HG02884 (cell line): ENCODE data around the gene FYCO1.
"Not testable (repeated sequence)": the region's sequence is repeated elsewhere in the genome, so short reads cannot be mapped to it uniquely, and the experiment has no call there.

Experiments
- ATAC-seq: cut with Tn5 transposase; IDR thresholded peaks from one replicate; pipeline ENCODE4 v1.9.1; 2021; ENCODE audit warnings: mild to moderate bottlenecking, moderate library complexity; ENCODE audit not compliant: unreplicated experiment

FYCO1 gene

DNA sequence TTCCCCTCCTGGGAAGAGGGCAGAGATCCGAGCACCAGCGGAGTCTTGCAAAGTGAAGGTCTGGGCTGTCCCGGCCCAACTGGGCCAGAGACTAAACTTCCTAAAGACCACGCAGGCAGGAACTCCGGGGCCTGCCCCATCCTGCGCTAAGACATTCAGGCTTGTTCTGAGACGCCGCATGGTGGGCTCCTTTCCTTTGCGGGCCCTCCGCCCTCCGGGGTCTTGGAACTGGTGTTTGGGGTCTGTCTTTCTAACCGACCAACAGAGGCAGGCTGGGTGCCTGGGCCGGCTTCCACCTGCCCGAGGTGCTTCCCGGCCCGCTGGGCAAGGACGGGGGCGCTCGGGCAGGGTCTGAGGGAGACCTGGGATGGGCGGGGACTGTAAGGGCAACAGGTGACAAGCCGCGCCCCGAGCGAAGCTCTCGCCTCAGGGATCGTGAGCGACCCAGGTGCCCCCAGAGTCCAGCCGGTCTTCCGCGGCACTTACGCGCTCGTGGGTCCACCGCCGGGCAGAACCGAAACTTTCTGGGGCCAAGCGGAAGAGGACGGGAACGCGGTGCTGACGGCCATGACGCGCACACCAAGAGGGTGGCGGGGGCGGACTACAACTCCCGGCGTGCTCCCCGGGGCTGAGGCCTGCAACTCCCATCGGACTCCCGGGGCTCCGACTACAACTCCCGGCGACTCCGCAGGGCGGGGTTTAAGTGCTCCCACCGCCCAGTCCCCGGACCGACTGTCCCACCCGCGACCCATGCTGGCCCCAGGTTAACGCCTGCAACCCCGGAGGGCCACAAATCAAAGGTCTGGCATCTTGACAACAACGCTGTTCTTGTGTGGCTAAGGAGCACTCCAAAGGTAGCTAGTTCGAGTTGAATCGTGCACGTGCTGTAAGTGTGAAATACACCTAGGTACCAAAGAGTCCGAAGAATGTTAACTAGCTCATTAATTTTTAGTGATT is at the start of gene FYCO1:
Gene FYCO1 (minus strand): TSS at position 589 of the 957 bp plus-strand sequence. CDS start 10,914 bp downstream, outside the sequence.
- ATAC-seq, result peak; percentile 86

DNA sequence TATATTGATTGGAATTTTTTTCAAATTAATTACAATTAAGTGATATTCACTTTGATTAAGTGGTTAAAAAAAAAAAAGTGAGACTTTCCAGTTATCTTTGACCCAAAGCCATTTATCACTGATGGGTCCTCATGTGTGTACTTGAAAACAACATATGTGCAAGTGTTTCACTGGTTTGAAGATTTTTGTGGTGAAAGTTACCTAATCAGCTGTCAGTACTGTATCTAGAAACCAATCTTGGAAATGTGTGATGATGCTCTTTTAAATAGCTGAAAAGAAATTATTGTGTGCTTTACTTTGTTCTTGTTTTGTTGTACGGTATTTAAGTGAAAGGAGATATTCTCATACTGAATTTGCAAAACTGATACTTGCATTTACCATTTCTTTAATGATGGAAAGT is 43.3 kb upstream of the FYCO1 start:
- ATAC-seq, result no peak

DNA sequence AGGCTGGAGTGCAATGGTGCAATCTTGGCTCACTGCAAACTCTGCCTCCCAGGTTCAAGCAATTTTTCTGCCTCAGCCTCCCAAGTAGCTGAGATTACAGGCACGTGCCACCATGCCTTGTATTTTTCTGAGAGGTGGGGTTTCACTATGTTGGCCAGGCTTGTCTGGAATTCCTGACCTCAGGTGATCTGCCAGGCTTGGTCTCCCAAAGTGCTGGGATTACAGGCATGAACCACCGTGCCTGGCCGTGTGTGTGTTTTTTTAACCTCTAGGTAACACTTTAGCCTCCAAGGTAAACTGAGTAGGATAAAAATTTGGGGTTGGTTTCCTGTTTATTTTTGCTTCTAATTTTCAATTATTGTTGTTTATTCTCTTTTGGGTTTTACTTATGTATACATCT is 42.4 kb upstream of the FYCO1 start:
- ATAC-seq, result not testable (repeated sequence)

DNA sequence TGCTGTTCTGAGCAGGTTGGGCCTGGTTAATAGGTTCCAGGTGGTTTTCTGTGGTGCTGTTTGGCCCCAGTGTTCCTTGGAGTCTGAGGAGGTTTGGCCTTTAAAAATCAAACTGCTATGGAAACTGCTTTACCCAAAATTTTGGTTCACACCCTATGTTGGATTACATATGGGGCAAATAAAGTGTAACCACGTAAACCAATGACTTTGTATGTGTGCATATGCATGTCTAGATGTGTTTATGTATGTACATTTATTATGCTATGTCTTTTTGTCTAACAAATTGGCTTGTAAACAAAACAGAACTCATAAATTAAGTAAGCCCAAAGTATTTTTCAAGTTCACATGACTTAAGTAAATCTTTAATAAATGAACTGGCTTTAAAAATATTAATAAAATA is 40.6 kb upstream of the FYCO1 start:
- ATAC-seq, result no peak

DNA sequence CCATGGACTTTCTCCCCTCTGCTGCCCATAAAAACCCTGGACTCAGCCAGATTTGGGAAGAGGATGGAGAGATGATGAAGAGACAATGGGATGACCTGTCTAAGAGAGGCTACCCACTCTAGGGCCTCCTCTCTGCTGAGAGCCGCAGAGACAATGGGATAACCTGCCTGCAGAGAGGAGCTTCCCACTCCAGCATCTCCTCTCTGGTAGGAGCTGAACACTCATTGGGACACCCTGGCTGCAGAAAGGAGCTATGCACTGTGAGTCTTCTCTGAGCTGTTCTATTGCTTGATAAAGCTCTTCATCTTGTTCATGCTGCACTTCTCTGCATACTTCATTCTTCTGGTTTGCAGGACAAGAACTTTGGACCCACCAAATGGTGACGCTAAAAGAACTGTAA is 36.1 kb upstream of the FYCO1 start:
- ATAC-seq, result no peak

DNA sequence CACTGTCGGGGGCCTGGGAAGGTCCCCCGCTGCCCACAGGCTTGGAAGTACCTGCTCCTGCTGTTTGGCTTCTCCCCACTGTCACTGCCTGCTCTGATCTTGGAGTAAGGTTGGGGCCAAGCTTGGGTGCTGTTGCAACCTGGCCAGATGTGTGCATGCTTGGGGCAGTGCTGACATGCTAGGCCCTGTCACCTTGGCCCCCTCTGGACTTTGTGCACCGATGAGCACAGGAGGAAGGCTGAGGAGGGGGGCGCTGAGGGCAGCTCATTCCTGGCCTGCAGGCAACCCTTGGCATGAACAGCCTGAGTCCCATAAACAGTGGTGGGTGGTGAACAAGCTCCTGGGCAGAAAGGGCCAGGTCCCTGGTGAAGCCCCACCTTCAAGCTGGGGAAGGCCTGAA is 35.6 kb upstream of the FYCO1 start:
- no peak for ATAC-seq

DNA sequence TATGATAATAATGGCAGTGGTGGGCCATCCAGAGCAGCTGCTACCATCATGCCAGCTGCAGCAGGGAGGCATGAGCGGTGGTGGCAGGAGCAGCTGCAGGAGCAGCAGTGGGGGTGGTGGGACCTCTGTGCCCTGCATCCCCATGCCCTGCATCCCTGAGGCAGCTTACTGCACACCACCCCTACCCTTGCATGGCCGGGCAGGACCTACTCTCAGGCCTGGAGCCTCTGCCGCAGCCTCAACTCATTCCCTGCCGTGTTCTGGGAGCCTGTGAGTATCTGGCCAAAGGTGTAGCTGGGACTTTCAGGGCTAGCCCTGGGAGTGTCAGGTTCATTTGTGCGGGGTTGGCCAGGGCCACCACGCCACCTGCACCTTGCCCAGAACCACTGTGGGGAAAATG is 35.0 kb upstream of the FYCO1 start:
- no peak for ATAC-seq

DNA sequence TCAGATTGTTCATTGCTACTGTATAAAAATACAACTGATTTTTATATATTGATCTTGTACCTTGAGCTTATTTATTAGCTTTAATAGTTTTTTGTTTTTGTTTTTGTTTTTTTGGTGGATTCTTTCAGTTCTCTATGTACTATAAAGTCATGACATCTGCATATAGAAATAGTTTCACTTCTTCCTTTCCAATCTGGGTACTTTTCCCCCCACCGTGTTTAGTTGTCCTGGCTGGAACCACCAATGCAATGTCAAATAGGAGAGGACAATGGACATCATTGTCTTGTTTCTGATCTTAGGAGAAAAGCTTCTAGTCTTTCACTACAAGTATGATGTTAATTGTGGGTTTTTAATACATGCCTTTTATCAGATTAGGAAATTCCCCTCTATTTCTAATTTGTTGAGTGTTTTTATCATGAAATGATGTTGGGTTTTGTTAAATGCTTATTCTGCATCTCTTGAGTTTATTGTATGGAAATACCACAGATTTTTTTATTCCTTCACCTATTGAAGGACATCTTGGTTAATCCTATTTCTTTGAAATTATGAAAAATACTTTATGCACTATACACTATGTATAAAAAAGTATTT is 34.4 kb upstream of the FYCO1 start:
- no peak for ATAC-seq

DNA sequence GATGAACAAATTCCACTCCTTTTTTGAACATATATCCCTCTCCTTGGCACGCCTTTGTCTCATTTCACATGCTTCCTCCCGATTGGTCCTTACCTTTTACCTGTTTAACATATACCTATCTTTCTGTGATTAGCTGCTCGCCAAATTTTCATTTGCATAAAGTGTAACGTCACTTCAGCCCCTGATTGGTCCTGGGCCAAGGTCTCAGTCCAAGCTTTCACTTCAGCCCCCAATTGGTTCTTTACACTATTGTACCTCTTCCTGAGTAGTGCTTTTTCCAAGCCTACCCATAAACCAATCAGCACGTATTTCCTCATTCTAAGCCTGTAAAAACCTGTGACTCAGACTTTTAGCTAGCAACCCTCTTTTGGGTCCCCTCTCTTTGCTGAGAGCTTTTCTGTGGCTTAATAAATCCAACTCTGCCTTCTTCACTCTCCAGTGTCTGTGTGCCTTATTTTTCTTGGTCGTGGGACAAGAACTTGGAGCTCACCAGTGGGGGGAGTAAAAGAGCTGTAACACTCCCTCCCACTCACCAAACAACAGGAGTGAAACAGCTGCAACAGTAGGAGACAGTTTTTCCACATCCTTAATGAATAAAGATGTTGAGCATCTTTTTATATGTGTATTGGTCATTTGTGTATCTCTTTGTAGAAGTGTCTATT is 32.2 kb upstream of the FYCO1 start:
- no peak for ATAC-seq

DNA sequence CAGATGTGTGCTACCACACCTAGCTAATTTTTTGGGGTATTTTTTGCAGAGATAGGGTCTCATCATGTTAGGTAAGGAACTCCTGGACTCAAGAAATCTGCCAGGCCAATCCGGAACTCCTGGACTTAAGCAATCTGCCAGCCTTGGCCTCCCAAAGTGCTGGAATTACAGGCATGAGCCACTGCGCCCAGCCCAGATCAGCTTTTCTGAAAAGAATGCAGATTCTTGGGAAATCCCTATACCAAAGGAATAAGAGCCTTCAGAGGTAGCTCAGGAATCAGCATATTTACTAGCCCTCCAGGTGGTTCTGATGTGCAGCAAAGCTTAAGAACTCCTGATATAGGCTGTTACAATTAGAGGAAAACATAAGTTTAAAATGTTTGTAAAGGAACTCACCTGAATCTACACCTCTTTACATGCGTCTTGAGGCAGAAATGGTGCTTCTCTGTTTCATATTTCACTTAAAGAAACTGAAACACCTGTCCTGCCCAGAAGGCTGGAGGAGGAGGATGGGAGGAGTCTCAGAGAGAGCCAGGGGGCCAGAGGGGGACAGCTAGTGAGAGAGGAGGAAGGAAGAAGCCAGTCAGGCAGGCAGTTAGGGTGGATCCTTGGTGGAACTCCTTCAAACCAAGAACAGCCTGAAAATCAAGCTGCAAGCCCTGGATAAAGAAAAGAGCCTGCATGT is 31.5 kb upstream of the FYCO1 start, which contains the start of gene XCR1:
Gene XCR1 (minus strand): TSS at position 463 of the 685 bp plus-strand sequence. CDS start 5,536 bp downstream, outside the sequence.
- ATAC-seq, result no peak

DNA sequence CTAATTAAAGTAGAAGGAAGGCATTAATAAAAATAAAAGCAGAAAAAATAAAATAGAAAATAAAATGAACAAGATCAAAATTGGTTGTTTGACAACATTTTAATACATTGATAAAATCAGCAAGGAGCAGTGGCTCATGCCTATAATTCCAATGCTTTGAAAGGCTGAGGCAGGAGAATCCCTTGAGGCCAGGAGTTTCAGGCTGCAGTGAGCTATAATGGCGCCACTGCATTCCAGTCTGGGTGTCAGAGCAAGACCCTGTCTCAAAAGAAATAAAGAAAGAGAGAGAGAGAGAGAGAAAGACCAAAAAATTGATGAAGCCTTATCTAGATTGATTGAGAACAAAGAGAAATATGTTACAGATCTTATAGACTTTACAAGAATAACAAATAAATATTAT is 29.5 kb upstream of the FYCO1 start:
- ATAC-seq, result no peak

DNA sequence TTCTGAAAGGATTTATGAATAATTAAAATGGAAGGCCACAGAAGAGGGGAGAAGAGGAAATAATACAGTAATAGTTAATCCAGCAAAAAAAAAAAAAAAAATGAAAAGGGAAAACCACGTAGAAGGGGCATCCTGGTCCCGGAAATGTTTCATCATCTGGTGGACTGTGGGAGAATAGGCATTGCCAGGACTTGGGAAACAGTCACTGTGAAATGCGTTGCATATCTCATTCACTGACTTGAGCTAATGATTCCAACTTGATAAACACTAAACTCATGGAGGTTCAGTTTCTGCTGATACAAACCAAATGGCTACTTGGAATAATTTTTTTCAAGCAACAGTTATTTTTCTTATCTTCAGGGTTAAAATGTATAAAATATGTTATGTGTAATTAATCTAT is 28.5 kb upstream of the FYCO1 start:
- ATAC-seq, result no peak

DNA sequence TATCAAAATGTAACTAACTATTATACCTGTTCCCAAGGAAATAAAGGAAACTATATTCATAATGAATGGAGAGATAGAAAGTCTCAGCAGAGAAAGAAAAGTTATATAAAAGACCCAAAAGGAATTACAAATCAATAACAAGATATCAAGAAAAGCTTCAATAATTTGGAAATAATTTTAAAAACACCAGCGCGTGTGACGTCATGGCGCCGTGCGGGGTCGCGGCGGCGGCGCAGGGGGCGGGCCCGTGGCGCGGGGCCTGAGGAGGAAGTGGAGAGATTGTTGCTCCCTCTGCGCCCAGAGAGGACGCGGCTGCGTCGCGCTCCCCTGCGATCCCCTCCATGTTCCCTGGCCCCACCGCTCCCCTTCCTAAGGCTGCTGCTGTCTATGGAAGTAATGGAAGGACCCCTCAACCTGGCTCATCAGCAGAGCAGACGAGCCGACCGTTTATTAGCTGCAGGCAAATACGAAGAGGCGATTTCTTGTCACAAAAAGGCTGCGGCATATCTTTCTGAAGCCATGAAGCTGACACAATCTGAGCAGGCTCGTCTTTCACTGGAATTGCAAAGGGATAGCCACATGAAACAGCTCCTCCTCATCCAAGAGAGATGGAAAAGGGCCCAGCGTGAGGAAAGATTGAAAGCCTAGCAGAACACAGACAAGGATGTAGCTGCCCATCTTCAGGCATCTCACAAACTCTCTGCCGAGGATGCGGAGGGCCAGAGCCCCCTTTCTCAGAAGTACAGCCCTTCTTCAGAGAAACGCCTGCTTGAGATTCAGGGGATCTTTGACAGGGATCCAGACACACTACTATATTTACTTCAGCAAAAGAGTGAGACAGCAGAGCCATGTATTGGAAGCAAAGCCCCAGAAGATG is 27.5 kb upstream of the FYCO1 start:
- ATAC-seq, result no peak

DNA sequence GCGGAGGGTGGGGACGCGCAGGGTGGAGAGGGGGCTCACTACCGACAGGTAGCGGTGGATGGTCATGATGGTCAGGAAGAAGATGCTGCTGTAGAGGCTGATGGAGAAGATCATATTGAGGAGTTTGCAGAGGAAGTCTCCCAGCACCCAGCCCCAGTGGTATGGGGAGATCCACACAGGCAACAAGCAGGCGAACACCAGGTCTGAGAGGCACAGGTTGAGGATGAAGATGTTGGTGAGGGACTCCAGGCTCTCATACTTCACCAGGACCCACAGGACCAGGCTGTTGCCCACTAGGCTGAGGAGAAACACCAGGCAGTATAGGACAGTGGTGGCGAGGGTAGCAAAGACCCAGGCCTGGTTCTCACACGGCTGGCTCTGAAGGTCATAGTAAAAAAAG is 25.9 kb upstream of the FYCO1 start:
- no peak for ATAC-seq

DNA sequence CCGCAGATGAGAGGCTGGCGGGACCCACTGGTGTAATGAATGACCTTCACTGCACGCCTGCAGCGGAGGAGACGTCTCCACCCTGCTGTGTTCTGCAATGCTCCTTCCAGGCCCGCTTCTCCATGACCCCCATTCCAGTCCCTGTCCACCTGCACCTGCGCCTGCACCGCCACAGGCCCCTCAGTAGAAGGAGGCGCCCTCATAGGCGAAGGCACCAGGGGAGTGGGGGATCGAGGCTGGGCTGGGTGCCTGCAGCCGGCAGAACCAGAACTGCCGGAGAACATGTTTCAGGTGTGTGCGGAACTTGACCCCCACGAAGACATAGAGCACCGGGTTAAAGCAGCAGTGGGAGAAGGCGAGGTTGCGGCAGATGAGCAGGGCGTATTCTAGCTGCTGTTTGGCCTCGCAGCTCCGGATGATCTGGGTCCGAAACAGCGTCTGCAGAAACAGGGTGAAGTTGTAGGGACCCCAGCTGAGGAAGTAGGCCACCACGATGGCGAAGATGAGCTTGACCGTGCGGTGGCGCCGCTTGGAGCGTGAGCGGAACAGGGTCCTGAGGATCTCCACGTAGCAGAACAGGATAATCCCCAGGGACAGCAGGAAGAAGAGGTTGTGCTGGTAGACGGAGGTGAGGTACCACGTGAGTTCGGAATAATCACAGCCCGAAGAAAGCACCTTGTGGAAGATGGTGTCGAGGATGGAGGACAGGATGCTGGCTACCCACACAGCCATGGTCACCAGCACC is 25.3 kb upstream of the FYCO1 start:
- ATAC-seq, result no peak

DNA sequence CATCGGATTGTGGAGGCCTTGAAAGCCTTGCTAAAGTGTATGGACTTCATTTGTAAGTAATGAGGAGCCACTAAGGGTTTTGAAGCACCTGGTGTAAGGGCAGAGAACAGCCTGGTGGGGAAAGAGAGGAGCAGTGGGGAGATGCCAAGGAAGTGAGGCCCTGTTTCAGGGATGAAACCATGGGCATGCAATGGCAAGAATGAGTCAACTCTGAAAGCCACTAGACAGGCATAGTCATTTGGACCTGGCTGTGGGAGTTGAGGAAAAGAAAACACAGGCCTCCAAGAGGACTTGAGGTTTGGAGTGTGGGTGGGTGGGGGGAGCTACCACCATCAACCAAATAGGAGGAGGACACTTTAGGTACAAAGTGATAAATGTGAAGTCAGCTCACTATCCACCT is 24.1 kb upstream of the FYCO1 start:
- ATAC-seq, result no peak

DNA sequence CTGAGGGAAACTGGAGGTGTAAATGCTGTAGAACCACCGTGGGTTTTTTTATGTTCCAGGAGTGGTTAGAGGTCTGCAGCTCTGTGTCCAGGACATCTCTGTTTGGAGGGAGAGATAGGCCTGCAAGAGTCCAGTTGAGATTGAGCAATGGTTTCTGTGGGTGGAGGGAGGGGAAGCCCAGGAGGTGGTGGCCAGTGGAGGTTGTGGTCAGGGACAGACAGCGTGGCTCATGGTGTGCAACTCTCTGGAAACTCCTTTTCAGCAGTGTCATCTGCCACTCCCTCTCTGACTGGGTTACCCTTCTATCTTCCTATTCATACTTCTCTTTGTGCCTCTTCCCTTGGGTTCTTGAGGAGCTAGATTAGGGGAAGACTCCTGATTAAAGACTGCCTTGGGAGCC is 22.1 kb upstream of the FYCO1 start:
- peak; percentile 52 for ATAC-seq

DNA sequence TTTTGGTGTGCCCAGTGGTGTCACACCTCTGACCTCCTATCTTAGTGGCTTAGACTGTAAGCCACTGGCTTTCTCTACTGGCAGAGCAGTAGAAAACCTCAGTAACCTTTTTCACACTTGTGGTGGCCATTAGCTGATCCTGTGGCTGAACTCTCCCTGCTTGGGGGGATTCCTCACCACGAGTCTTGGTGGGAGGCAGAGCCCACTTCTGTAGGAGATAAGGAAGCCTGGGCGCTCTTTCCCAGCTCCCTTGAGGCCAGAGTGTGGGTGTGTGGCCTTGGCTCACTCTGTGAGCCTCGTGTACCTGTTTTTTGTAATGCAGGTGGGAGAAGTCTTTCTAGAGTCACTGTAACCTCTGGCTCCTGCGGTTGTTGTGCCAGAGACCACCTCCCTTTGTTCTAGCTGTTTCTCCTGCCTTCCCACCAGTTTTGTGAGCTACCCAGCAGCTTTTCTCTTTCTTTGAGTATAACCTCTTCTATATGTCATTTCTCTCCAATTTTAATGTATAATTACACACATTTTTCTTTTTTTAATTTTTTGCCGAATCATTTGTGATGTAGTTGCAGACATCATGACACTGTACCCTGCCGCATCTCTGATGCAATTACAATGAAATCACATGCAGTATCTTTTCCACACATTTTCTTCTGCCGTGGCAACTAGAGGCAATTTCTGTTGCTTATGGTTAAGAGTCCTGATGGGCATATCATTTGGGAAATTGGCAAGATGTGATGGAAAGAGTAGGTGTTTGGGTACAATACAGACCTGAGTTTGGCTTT is 17.9 kb upstream of the FYCO1 start:
- no peak for ATAC-seq

DNA sequence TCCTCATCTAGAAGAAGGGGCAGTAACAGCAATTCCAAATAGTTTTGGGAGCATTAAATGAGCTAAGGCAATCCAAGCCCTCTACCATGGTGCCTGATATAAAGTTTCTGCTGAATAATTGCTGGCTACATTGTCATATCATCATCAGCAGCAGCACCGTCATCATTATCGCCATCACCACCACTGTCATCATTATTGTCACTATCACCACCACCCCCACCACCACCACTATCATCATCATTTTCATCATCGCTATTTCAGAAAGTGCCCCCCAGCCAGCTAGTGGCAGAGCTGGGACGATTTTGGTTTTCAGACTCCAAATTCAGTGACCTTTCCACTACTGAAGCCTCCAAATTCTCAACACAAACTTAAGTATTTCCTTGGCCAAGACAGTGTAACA is 16.6 kb upstream of the FYCO1 start:
- no peak for ATAC-seq
